Astrocyte of the hippocampus (primary cell): ENCODE measurements around the gene PRDM16.

Source experiments
- DNase-seq: peaks from one replicate; pipeline ENCODE4 v3.0.0; 2011; ENCODE audit warnings: low read depth, low spot score

Gene PRDM16

GRCh38 chr1:3469849-3470649 is 401.0 kb downstream of the PRDM16 start:
- no peak for DNase-seq

DNA sequence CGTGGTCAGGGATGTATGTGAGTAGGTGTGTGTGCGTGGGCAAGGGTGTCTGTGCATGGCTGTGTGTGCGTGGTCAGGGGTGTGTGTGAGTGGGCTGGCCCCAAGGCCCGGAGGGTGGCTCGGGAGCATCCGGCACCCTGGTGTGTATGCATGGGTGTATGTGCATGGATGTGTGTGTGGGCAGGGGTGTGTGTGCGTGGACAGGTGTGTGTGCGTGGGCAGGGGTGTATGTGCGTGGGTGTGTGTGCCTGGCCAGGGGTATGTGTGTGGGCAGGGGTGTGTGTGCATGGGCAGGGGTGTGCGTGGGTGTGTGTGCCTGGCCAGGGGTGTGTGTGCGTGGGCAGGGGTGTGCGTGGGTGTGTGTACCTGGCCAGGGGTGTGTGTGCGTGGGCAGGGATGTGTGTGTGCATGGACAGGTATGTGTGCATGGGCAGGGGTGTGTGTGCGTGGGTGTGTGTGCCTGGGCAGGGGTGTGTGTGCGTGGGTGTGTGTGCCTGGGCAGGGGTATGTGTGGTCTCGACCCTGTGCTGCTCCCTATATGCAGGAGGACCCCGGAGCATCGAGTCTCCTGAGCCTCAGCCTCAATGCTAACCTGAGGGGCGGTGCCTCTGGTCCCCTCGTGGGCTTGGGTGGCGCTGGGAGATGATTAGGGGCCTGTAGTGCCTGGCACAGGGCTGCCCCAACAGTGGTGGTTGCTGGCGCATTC is 401.8 kb downstream of the PRDM16 start:
- no peak for DNase-seq

GRCh38 chr1:3471356-3472087 is 402.5 kb downstream of the PRDM16 start:
- DNase-seq: peak; percentile 72

DNA sequence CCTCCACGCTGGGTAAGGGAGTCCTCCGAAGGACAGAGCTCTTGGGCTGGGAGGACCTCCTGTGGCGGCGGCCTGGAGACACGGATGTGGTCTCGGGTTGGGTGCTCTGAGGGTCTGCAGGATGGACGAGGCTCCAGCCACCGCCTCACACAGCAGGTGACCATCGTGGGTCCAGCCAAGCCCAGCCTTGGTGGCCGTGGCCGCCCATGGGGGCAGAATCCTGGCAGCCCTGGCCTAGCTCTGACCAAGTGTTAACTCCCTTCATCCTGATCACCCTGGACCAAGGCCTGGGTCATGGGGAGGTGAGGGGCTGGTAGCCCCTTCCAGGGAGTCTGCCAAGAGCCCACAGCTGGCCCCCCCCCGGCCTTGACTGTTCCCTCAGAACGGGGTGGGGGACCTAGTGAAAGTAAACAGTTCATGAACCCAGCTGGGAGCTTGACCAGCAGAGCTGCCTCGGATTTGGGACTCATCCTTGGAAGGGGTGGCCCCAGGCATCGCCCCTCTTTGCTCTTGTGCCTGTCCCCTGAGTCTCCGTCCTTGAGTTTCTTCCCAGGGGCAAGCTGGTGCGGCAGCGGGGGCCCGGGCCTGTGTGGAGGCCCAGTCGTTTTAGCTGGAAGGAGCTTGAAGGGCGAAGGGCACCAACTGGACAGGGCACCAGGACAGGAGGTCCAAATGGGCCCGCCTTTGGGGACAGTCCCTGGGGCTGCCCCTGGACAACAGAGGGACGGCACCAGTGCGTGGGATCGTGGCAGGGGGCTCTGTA is 403.3 kb downstream of the PRDM16 start:
- no peak for DNase-seq

GRCh38 chr1:3472906-3473305 is 403.9 kb downstream of the PRDM16 start:
- DNase-seq: no peak

- DNase-seq: peak; percentile 93
Observed at GRCh38 chr1:3473381-3473844, 404.4 kb downstream of the PRDM16 start.

- no peak for DNase-seq
Observed at GRCh38 chr1:3474016-3474415, 405.0 kb downstream of the PRDM16 start.

DNA sequence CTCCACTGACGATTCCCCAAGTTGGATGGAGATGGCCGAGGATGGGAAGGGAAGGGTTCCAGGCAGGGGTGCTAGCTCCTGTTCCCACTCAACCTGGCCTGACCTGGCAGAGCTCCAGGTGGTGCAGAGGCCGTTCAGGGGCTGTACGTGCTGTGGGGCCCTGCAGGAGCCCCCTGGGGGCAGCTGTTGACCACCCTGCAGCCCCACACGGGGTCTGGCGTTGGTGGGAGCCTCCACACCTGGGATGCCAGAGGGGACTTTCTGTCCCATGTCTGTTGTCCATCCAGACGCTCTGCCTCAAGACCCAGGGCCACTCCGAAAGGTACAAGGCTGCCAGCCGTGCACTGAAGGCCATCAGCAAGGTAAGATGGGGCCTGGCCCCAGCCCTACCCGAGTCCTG is 405.4 kb downstream of the PRDM16 start:
- DNase-seq: no peak

- DNase-seq: no peak
Observed at GRCh38 chr1:3475839-3476573, 407.0 kb downstream of the PRDM16 start.

- DNase-seq: no peak
Observed at GRCh38 chr1:3476666-3477065, 407.7 kb downstream of the PRDM16 start.

- no peak for DNase-seq
Observed at GRCh38 chr1:3477241-3477995, 408.4 kb downstream of the PRDM16 start.

DNA sequence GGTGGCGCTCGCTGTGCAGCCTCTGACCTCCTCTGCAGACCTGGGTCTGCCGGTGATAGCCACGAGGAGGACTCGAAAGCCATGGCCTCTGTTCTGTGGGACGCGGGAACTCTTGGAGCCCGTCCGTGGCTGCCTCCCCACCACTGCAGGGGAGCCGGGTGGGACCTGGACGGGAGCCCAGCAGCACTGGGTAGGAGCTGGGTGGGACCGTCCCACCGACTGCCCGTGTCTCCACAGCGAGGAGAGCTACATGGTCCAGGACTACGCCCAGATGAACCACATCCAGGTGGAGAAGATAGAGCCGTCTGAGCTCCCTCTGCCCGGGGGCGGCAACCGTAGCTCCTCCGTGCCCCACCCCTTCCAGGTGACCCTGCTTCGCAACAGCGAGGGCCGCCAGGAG is 409.2 kb downstream of the PRDM16 start:
- no peak for DNase-seq

GRCh38 chr1:3479511-3480368 is 410.7 kb downstream of the PRDM16 start:
- DNase-seq: no peak

DNA sequence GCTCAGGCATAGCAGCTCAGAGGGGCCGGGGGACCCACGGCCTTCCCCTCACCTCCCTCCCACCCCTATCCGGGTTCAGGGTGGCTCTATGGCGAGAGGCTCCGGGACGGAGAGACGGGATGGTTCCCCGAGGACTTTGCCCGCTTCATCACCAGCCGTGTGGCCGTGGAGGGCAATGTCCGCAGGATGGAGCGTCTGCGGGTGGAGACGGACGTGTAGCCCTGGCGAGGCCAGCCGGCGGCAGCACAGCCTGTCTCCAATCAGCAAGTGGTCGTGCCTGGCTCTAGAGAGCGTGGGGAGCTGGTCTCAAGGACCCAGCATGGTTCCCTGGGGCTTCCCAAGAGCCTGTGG is 411.3 kb downstream of the PRDM16 start:
- no peak for DNase-seq

- DNase-seq: no peak
Observed at GRCh38 chr1:3481046-3481445, 412.0 kb downstream of the PRDM16 start.

DNA sequence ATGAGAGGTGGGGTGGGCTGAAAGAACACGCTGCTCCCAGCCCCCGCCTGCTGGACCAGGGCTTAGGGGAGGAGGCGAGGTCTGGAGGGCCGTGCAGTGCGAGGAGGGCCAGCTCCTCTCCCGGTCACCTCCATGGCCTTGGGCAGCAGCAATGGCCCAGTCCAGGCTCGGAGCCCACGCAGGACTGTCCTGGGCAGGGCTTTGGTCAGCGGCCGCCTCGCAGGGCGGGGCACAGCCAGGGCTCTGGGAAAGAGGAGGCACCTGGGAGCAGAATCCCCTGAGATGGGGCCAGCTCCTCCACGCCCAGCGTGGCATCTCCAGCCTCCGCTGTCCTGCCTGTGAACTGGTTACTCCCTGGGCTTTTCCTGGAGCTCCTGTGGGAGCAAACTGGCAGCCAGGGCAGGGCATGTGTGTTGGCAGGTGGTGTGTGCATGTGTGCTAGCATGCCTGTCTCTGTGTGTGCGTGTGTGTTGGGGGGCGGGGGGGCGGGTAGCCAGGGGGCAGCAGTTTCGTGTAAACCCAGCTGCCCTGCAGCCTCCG is 412.9 kb downstream of the PRDM16 start:
- DNase-seq: no peak

- no peak for DNase-seq
Observed at GRCh38 chr1:3482378-3482849, 413.4 kb downstream of the PRDM16 start.

DNA sequence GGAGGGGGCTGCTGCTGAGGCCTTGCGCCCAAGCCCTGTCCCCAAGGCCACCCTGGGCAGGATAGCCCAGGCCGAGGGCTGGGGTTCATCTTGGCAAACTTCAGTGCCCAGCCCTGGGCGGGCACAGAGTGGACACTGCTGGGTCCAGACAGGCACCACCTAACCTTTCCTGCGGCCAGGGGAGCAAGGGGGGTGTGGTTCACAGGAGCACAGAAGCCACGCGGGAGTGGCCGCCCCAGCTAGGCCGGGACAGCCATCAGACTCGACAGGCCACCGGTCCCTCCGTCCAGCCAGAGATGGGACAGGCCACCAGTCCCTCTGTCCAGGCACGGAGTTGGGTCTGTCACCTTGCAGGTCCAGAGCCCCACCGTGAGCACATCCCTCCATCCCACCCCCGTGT is 414.4 kb downstream of the PRDM16 start:
- no peak for DNase-seq
